Measurements from ENCODE around the gene FAM174C. TPM values are rescaled to one million over a fixed set of nuclear protein-coding genes. Genes with fewer than 3 reads are reported as not detected.

Gene FAM174C
- total and polyA plus RNA-seq, 8 donors, result 10.6 to 58.7 (median 19.4) TPM

DNA sequence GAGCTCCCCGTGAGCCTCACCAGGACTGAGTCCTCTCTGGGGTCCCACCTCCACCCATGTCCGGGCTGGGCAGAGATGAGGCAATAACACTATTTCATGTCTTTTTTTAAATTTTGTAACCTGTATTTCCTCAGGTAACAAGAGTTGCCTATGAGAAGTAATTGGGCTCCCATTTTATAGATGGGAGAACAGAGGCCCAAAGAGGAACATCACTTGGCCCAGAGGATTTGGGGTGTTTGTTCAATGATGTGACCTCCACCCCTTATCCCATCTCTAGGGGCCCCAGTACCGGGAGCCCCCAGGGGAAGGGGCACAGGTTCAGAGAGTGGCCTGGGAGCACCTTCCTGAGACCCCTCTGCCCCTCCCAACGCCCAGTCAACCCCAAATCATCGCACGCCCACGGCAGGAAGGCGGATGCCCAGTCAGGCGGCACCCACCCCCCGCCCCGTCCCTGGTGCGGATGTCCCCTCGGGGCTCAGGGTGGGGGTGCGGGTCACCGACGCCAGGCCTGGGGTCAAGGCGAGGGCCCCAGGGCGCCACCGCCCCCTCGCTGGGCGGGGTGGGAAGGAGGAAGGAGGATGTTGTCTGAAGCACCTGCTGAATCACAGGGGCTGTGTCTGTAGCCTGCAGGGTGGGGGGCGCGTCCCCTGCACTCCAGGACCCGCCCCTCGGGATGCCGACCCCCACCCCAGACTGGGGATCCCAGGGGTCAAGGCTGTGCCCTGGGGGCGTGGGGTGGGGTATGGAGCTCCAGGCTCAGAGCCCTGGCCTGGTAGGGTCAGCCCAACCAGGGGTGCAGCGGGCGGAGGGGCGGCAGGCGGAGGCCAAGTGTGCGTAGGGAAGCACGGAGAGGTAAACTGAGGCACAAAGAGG is 15.2 kb upstream of the FAM174C start:
- Histone ChIP-seq H3K27ac (peak overlapping the region; percentile 93 to 99), H3K4me3 (peak overlapping the region; percentile 11 to 68), H3K36me3 (peaks cover 7 to 38% of the 10 kb centered on the region in 2 donors), H3K4me1 (peaks cover 50 to 97% of the 10 kb centered on the region in 2 donors), H3K27me3 (no peaks in the 10 kb centered on the region), H3K9me3 (no peaks in the 10 kb centered on the region)
- DNase-seq (peak in 2 of 4 donors; percentile 64 to 91), ATAC-seq (no peak)
- TF ChIP-seq, protein P1, sequence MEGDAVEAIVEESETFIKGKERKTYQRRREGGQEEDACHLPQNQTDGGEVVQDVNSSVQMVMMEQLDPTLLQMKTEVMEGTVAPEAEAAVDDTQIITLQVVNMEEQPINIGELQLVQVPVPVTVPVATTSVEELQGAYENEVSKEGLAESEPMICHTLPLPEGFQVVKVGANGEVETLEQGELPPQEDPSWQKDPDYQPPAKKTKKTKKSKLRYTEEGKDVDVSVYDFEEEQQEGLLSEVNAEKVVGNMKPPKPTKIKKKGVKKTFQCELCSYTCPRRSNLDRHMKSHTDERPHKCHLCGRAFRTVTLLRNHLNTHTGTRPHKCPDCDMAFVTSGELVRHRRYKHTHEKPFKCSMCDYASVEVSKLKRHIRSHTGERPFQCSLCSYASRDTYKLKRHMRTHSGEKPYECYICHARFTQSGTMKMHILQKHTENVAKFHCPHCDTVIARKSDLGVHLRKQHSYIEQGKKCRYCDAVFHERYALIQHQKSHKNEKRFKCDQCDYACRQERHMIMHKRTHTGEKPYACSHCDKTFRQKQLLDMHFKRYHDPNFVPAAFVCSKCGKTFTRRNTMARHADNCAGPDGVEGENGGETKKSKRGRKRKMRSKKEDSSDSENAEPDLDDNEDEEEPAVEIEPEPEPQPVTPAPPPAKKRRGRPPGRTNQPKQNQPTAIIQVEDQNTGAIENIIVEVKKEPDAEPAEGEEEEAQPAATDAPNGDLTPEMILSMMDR (IDR thresholded peaks at IDR 0.05), result no peak
- intact Hi-C loops (cut with DNase I), result no loop called here

DNA sequence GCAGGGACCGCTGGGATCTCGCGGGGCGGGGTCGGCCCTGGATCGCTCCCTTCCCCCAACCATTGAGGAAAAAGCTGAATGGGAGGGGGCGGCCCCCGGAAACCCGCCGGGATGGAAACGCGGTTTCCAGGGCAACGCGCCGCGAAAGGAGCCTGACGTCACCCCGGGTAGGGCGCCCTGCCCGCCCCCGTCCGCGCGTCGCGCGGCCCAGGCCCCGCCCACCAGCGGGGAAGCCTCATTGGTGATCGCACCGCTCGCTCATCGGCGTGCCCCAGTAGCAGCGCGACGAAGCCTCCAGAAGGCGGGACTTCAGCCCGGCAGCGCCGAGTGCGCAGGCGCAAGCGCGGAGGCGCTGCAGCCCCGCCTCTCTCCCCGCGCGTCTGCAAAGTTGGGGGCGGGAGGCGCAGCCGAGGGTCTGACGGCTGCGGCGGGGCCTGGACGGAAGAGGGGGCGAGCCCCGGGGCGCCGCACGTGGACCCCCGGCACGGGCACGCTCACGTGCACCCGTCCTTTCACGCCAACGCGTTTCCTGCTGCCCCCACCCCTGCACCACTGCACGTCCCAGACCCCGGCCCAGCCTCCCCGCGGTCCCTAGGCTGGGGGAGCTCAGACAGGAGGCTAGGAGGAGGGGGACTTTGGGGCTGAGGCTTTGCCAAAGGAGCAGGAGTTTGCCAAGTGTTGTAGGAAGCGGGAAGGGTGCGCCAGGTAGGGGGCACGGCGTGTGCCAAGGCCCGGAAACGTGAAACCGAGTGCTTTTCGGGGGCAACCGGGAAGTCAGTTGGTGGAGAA is 14.4 kb upstream of the FAM174C start:
- Histone ChIP-seq H3K4me1 (peaks cover 50 to 97% of the 10 kb centered on the region in 2 donors), H3K4me3 (peak overlapping the region; percentile 59 to 68), H3K27me3 (no peaks in the 10 kb centered on the region), H3K36me3 (peaks cover 0 to 29% of the 10 kb centered on the region in 2 donors), H3K27ac (peak overlapping the region; percentile 93 to 99), H3K9me3 (no peaks in the 10 kb centered on the region)
- ATAC-seq (peak; percentile 77), DNase-seq (peak; percentile 96 to 99 (median 97))
- TF ChIP-seq, protein P1 (IDR thresholded peaks at IDR 0.05), result no peak
- intact Hi-C loops (cut with DNase I), result no loop called here

DNA sequence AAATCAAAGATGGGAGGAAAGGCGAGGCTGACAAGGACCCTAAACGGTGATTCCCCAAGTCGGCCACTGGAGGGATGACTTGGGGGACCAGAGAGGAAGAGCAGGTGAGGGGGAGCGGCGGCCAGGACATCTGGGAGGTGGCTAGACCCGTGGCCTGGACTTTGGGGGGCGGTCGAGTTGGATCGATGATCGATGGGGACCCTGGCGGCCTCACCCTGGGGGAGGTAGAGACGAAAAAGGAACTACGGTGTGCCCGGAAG is 13.9 kb upstream of the FAM174C start:
- Histone ChIP-seq H3K27ac (peak overlapping the region; percentile 93 to 99), H3K27me3 (no peaks in the 10 kb centered on the region), H3K36me3 (peaks cover 0 to 24% of the 10 kb centered on the region in 2 donors), H3K9me3 (no peaks in the 10 kb centered on the region), H3K4me3 (peak overlapping the region; percentile 59 to 68), H3K4me1 (peaks cover 56 to 97% of the 10 kb centered on the region in 2 donors)
- TF ChIP-seq, protein P1 (IDR thresholded peaks at IDR 0.05), result no peak
- DNase-seq (no peak), ATAC-seq (no peak)
- intact Hi-C loops (cut with DNase I), result no loop called here

DNA sequence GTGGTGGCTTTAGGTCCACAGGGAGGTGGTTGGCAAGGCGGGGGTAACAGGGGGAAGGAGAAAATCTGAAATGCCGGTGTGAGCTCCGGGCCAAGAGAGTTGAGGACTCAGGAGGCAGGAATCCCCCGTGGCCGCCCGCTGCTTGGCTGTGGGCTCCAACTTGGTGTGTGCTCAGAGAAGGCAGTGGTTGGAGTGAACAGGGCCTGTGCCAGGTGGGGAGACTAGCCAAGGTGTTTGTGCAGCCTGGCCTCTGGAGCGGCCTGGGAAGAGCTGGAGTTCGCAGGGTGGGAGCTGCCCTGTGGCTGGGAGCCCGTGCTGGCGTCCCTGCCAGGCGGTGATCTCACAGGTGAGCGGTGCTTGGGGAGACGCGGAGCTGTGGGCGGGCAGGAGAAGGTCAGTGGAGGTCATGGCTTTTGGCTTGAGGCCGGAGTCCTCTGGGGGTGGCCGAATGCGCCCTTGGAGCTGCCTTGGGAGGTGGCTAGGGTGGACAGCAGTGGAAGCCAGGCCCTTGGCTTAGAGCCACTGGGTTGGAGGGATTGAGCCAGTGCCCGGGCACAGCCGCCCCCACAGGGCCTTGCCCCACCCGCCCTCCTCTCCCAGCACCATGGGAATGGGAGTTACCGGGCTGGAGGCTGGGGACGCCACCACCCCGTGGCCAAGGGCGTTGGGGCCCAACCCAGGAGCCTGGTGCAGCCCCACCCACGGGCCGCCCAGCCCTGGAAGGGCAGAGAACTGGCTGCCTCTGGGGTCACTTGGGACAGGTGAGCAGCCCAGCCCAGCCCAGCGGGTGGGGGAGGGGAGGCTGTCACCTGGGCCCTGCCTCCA is 13.3 kb upstream of the FAM174C start:
- H3K27me3 ChIP-seq, result no peaks in the 10 kb centered on the region
- peak in 2 of 4 donors; percentile 89 to 94 for DNase-seq
- intact Hi-C loops (cut with DNase I), result no loop called here
- peak overlapping the region; percentile 59 to 68 for H3K4me3 ChIP-seq
- peak overlapping the region; percentile 93 to 99 for H3K27ac ChIP-seq
- H3K9me3 ChIP-seq, result no peaks in the 10 kb centered on the region
- ATAC-seq, result peak; percentile 56
- TF ChIP-seq, protein P1 (IDR thresholded peaks at IDR 0.05), result no peak
- peaks cover 0 to 19% of the 10 kb centered on the region in 2 donors for H3K36me3 ChIP-seq
- H3K4me1 ChIP-seq, result peaks cover 58 to 97% of the 10 kb centered on the region in 2 donors

All from left lung (tissue), 10 donors.